ENCODE measurements around the gene GRIK3.

Gene GRIK3

DNA sequence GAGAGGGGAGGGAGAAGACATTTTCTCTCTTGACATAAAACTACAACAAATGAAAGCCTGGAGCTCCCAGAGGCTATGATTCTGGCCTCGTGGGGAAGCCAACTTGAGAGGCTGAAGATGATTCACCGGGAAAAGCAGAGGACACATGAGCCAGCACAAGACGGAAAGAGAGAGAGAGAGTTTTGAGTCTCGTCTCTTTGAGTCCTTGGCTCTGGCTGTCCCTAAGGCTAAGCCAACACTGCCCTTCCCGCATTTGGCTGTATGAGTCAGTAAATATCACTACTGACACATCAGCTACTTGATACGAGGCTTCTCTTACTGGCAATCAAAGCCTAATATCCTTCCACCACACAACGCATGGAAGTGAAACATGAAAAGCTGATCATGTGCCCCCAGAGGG lies 95.5 kb downstream of the GRIK3 start:
- Histone ChIP-seq H3K9me3 (ENCODE audit: control insufficient read depth in 5 of 5, low read length in 5 of 5) (no peaks in the 10 kb centered on the region), H3K27ac (ENCODE audit: low read depth, low read length) (no peak overlapping the region), H3K36me3 (ENCODE audit: control insufficient read depth in 5 of 5, insufficient read depth in 5 of 5, low read length in 5 of 5) (no peaks in the 10 kb centered on the region), H3K27me3 (ENCODE audit: control insufficient read depth in 5 of 5, insufficient read depth in 4 of 5, low read length in 5 of 5) (peaks cover 7 to 38% (median 26%) of the 10 kb centered on the region in 5 donors), H3K4me1 (ENCODE audit: control insufficient read depth in 5 of 5, insufficient read depth in 5 of 5, low read length in 5 of 5) (no peaks in the 10 kb centered on the region), H3K9ac (ENCODE audit: low read length in 5 of 5) (no peak overlapping the region), H3K4me3 (ENCODE audit: low read depth in 1 of 5, low read length in 5 of 5) (no peak overlapping the region)

DNA sequence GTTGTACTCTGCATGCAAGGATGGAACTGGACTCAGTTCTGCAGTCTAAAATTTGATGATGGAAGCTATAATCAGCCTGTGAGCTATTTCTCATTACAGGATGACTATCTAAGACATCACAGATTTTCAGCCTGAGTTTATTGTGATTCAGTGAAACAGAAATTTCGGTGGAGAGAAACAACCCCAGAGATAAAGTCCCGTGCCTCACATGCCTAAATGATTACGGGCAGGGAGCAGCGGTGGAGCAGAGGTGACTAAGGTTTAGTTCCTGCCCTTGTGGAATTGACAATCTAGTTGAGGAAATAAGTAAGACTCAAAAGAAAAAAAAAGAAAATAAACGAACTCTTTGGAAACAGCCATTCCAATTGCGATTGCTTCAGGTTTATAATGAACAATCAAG lies 96.9 kb downstream of the GRIK3 start:
- H3K36me3 ChIP-seq (ENCODE audit: control insufficient read depth in 5 of 5, insufficient read depth in 5 of 5, low read length in 5 of 5): no peaks in the 10 kb centered on the region
- peaks cover 7 to 35% (median 29%) of the 10 kb centered on the region in 5 donors for H3K27me3 ChIP-seq (ENCODE audit: control insufficient read depth in 5 of 5, insufficient read depth in 4 of 5, low read length in 5 of 5)

DNA sequence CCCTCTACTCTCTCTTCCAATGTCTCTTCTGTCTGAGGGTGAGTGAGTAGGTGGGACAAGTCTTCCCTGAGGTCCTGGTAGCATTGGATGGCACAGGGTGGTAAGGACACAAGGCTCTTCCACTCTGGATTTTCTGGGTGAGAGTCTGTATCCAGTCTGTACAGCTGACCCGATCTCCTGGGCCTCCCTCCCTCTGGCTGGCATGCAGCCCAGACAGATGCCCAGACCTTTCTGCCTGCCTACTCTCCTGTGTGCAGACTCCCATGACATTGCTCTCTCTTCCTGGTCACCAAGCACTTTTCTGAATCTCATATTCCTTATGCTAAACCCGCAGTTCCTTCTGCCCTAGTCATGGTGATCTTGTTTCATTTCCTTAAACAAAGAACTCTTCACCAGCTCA lies 100.3 kb downstream of the GRIK3 start:
- no peaks in the 10 kb centered on the region for H3K36me3 ChIP-seq (ENCODE audit: control insufficient read depth in 5 of 5, insufficient read depth in 5 of 5, low read length in 5 of 5)
- peaks cover 7 to 27% (median 20%) of the 10 kb centered on the region in 5 donors for H3K27me3 ChIP-seq (ENCODE audit: control insufficient read depth in 5 of 5, insufficient read depth in 4 of 5, low read length in 5 of 5)
- no peaks in the 10 kb centered on the region for H3K4me1 ChIP-seq (ENCODE audit: control insufficient read depth in 5 of 5, insufficient read depth in 5 of 5, low read length in 5 of 5)
- no peaks in the 10 kb centered on the region for H3K9me3 ChIP-seq (ENCODE audit: control insufficient read depth in 5 of 5, low read length in 5 of 5)
- H3K4me3 ChIP-seq (ENCODE audit: low read depth in 1 of 5, low read length in 5 of 5): no peak overlapping the region
- no peak overlapping the region for H3K9ac ChIP-seq (ENCODE audit: low read length in 5 of 5)
- no peak overlapping the region for H3K27ac ChIP-seq (ENCODE audit: low read depth, low read length)

More for the DNA sequence above, 96.9 kb downstream of the GRIK3 start:
- Histone ChIP-seq H3K9me3 (ENCODE audit: control insufficient read depth in 5 of 5, low read length in 5 of 5) (no peaks in the 10 kb centered on the region), H3K9ac (ENCODE audit: low read length in 5 of 5) (no peak overlapping the region), H3K4me3 (ENCODE audit: low read depth in 1 of 5, low read length in 5 of 5) (no peak overlapping the region), H3K4me1 (ENCODE audit: control insufficient read depth in 5 of 5, insufficient read depth in 5 of 5, low read length in 5 of 5) (no peaks in the 10 kb centered on the region), H3K27ac (ENCODE audit: low read depth, low read length) (no peak overlapping the region)

DNA sequence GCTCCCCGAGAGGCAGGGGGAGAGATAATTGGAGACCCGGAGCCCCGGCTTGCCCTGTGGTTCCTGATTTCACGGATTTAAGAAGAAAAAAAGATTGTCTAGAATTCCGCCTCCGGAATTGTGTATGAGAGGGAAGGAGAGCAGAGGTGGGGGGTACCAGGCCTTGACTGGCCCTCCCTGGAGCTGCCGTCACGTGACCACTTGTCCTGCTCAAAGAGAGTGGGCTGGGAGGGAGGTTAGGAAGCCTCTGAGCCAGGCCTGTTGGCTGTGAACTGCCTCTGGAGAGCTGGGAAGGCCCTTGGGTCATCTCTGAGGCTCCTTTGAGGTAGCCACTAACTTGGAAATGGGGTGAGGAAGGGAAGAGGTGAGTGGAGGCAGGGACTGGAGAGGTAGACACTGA lies 106.5 kb downstream of the GRIK3 start:
- H3K27me3 ChIP-seq (ENCODE audit: control insufficient read depth in 5 of 5, insufficient read depth in 4 of 5, low read length in 5 of 5): peaks cover 0 to 9% (median 4%) of the 10 kb centered on the region in 5 donors
- H3K27ac ChIP-seq (ENCODE audit: low read depth, low read length): no peak overlapping the region
- no peaks in the 10 kb centered on the region for H3K4me1 ChIP-seq (ENCODE audit: control insufficient read depth in 5 of 5, insufficient read depth in 5 of 5, low read length in 5 of 5)
- no peaks in the 10 kb centered on the region for H3K36me3 ChIP-seq (ENCODE audit: control insufficient read depth in 5 of 5, insufficient read depth in 5 of 5, low read length in 5 of 5)
- H3K9ac ChIP-seq (ENCODE audit: low read length in 5 of 5): no peak overlapping the region
- no peak overlapping the region for H3K4me3 ChIP-seq (ENCODE audit: low read depth in 1 of 5, low read length in 5 of 5)
- H3K9me3 ChIP-seq (ENCODE audit: control insufficient read depth in 5 of 5, low read length in 5 of 5): no peaks in the 10 kb centered on the region

DNA sequence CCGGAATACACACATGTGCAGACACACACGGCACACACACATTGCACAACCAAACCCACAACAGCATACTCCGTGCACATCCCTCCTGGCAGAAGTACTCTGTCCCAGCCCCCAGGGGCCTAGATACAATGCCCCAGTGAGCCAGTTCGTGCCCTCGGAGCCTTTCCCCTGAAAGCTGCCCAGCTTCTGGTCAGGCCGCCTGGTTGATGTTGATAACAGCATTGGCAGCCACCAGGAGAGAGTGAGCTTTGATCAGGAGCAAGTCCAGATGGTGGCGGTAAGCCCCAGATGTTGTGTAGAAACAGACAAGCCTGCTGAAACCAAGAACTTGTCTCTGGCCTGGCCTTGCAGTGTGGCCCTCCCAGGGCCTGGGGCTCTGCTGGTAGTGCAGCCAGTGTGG lies 109.1 kb downstream of the GRIK3 start:
- no peaks in the 10 kb centered on the region for H3K36me3 ChIP-seq (ENCODE audit: control insufficient read depth in 5 of 5, insufficient read depth in 5 of 5, low read length in 5 of 5)
- no peak overlapping the region for H3K9ac ChIP-seq (ENCODE audit: low read length in 5 of 5)
- no peak overlapping the region for H3K27ac ChIP-seq (ENCODE audit: low read depth, low read length)
- H3K4me1 ChIP-seq (ENCODE audit: control insufficient read depth in 5 of 5, insufficient read depth in 5 of 5, low read length in 5 of 5): no peaks in the 10 kb centered on the region
- H3K9me3 ChIP-seq (ENCODE audit: control insufficient read depth in 5 of 5, low read length in 5 of 5): no peaks in the 10 kb centered on the region
- peaks cover 3 to 20% (median 10%) of the 10 kb centered on the region in 5 donors for H3K27me3 ChIP-seq (ENCODE audit: control insufficient read depth in 5 of 5, insufficient read depth in 4 of 5, low read length in 5 of 5)
- no peak overlapping the region for H3K4me3 ChIP-seq (ENCODE audit: low read depth in 1 of 5, low read length in 5 of 5)

DNA sequence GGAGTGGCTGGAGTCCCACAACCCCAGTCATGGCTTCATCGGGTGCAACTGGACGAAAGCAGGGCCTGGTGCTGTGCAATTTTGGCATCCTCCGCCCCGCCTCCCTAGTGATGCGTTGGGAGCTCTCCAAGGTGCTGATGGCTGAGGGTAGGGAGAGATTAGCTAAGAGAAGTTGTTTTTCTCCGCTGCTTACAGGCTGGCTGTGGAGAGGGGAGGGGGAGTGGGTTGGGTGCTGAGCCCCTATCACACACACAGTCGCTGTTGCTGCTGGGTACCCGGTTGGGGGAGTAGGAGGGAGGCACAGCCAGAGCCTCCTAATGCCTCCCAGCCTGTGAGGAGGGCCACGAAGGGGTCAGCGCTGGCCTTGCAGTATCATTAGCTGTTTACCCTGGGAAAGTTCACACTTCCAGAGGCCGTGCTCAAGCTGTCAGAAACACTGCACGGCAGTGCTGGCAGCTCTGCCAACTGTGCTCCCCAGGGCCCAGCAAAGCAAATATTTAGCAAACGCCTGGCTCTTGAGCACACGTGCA lies 110.0 kb downstream of the GRIK3 start:
- Histone ChIP-seq H3K9ac (ENCODE audit: low read length in 5 of 5) (no peak overlapping the region), H3K27me3 (ENCODE audit: control insufficient read depth in 5 of 5, insufficient read depth in 4 of 5, low read length in 5 of 5) (peaks cover 3 to 21% (median 10%) of the 10 kb centered on the region in 5 donors), H3K4me1 (ENCODE audit: control insufficient read depth in 5 of 5, insufficient read depth in 5 of 5, low read length in 5 of 5) (no peaks in the 10 kb centered on the region), H3K36me3 (ENCODE audit: control insufficient read depth in 5 of 5, insufficient read depth in 5 of 5, low read length in 5 of 5) (no peaks in the 10 kb centered on the region), H3K9me3 (ENCODE audit: control insufficient read depth in 5 of 5, low read length in 5 of 5) (no peaks in the 10 kb centered on the region), H3K4me3 (ENCODE audit: low read depth in 1 of 5, low read length in 5 of 5) (no peak overlapping the region), H3K27ac (ENCODE audit: low read depth, low read length) (no peak overlapping the region)

DNA sequence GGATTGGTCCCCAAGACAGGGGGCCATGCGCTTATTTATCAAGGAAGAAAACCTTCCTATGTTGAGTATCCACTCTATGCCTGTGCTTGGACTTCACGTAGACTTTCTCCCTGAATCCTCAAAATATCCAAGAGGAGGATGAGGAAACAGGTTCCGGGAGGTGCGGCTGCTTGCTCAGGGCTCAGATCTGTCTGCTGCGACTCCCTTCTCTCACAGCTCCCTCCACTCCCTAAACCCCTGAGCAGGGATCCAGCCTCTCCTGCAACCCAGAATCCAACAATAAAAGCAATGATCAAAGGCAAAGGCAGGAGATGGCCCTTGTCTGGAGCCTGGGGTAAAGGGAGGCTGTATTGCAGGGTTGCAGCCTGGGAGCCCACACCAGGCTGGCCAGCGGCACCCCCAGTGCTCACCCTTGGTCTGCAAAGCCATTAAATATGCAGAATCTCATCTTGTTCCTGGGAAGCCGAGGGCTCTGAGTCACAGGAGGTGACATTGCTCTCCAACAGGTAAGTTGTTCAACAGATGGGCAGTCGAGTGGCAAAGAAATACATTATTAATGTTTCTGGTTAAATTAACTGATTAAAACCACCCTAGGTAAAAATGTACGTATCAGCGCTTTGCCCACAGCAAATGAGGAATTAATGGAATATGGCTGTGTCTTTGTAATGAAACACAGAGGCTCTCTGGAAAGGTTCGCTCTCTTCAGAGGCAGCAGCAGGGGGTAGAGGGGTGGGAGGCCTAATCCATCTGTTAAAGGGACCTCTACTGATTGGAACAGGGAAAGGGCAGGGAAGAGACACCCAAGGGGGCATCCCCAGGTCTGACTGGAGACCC lies 111.5 kb downstream of the GRIK3 start:
- Histone ChIP-seq H3K9ac (ENCODE audit: low read length in 5 of 5) (no peak overlapping the region), H3K4me3 (ENCODE audit: low read depth in 1 of 5, low read length in 5 of 5) (no peak overlapping the region), H3K27ac (ENCODE audit: low read depth, low read length) (no peak overlapping the region), H3K9me3 (ENCODE audit: control insufficient read depth in 5 of 5, low read length in 5 of 5) (no peaks in the 10 kb centered on the region), H3K36me3 (ENCODE audit: control insufficient read depth in 5 of 5, insufficient read depth in 5 of 5, low read length in 5 of 5) (no peaks in the 10 kb centered on the region), H3K4me1 (ENCODE audit: control insufficient read depth in 5 of 5, insufficient read depth in 5 of 5, low read length in 5 of 5) (no peaks in the 10 kb centered on the region), H3K27me3 (ENCODE audit: control insufficient read depth in 5 of 5, insufficient read depth in 4 of 5, low read length in 5 of 5) (peaks cover 3 to 26% (median 10%) of the 10 kb centered on the region in 5 donors)

DNA sequence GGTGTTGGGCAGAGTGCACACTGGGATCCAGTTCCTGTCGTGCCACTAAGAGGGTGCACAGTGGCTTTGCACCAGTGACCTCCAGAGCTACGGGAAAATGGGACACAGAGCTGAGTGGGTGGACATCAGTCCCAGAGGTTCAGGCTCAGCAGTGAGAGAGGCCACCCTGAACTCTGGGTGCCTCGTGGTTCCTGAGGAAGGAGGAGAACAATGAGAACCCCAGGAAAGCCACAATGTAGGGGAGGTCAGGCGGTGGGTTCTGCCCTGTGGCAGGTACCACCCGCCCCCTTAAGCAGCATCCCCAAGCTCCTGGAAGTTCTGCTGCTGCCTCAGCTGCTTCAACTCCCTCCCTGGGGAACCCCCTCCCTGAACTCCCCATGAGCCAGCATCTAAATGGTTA lies 112.2 kb downstream of the GRIK3 start:
- no peaks in the 10 kb centered on the region for H3K36me3 ChIP-seq (ENCODE audit: control insufficient read depth in 5 of 5, insufficient read depth in 5 of 5, low read length in 5 of 5)
- no peak overlapping the region for H3K27ac ChIP-seq (ENCODE audit: low read depth, low read length)
- H3K4me3 ChIP-seq (ENCODE audit: low read depth in 1 of 5, low read length in 5 of 5): no peak overlapping the region
- no peaks in the 10 kb centered on the region for H3K4me1 ChIP-seq (ENCODE audit: control insufficient read depth in 5 of 5, insufficient read depth in 5 of 5, low read length in 5 of 5)
- H3K9me3 ChIP-seq (ENCODE audit: control insufficient read depth in 5 of 5, low read length in 5 of 5): no peaks in the 10 kb centered on the region
- peaks cover 3 to 26% (median 10%) of the 10 kb centered on the region in 5 donors for H3K27me3 ChIP-seq (ENCODE audit: control insufficient read depth in 5 of 5, insufficient read depth in 4 of 5, low read length in 5 of 5)
- no peak overlapping the region for H3K9ac ChIP-seq (ENCODE audit: low read length in 5 of 5)

DNA sequence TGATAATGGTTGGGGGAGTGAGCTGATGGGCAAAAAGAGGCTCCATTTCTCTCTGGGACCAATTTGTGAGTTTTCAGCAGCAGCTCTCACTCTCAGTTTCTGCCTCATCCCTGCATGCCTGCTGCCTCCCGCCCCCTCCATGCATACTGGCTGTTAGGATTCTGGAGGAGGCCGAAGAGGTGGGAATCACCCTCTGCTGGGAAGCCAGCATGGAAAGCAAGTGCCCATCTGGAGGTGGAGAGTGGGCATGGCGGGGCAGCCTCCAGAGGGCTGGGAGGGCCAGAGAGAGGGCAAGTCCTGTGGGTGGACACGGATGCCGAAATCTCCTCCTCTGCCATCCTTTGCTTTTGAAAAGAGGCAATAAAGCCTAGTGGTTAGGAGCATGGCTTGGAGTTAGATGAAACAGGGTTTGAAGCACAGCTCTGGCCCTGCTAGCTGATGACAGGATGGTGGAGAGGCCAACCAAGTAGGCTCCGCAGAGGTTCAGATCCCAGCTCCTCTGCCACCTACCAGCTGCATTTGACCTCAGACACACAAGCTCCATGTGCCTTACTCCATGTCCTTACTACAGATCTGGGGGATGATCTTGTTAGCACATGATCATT lies 113.4 kb downstream of the GRIK3 start:
- Histone ChIP-seq H3K4me1 (ENCODE audit: control insufficient read depth in 5 of 5, insufficient read depth in 5 of 5, low read length in 5 of 5) (no peaks in the 10 kb centered on the region), H3K4me3 (ENCODE audit: low read depth in 1 of 5, low read length in 5 of 5) (no peak overlapping the region), H3K9ac (ENCODE audit: low read length in 5 of 5) (no peak overlapping the region), H3K27ac (ENCODE audit: low read depth, low read length) (no peak overlapping the region), H3K9me3 (ENCODE audit: control insufficient read depth in 5 of 5, low read length in 5 of 5) (no peaks in the 10 kb centered on the region), H3K36me3 (ENCODE audit: control insufficient read depth in 5 of 5, insufficient read depth in 5 of 5, low read length in 5 of 5) (no peaks in the 10 kb centered on the region), H3K27me3 (ENCODE audit: control insufficient read depth in 5 of 5, insufficient read depth in 4 of 5, low read length in 5 of 5) (peaks cover 3 to 26% (median 10%) of the 10 kb centered on the region in 5 donors)

DNA sequence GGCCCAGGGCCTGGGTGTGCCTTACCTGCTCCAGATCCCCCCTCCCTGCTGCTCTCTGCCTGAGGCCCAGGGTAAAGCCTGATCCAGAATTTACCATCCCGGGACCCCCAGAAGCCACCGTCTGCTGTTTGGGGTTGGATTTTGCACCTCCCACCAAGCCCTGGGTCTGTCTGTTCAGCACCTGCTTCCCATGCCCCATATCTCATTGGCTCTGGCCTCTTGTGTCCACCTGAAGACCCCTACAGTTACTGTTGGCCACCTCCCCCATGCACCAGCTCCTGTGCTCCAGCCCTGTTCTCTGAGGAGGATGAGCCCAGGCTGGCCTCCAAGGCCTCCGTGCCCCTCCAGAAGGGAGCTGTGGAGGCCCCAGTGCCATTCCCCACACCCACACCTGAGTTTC lies 113.9 kb downstream of the GRIK3 start:
- H3K9ac ChIP-seq (ENCODE audit: low read length in 5 of 5): no peak overlapping the region
- H3K4me3 ChIP-seq (ENCODE audit: low read depth in 1 of 5, low read length in 5 of 5): no peak overlapping the region
- H3K27me3 ChIP-seq (ENCODE audit: control insufficient read depth in 5 of 5, insufficient read depth in 4 of 5, low read length in 5 of 5): peaks cover 3 to 26% (median 10%) of the 10 kb centered on the region in 5 donors
- H3K27ac ChIP-seq (ENCODE audit: low read depth, low read length): no peak overlapping the region
- H3K9me3 ChIP-seq (ENCODE audit: control insufficient read depth in 5 of 5, low read length in 5 of 5): no peaks in the 10 kb centered on the region
- H3K36me3 ChIP-seq (ENCODE audit: control insufficient read depth in 5 of 5, insufficient read depth in 5 of 5, low read length in 5 of 5): no peaks in the 10 kb centered on the region
- H3K4me1 ChIP-seq (ENCODE audit: control insufficient read depth in 5 of 5, insufficient read depth in 5 of 5, low read length in 5 of 5): no peaks in the 10 kb centered on the region
